GM06990 (cell line): ENCODE measurements around the gene DIAPH1.
A peak's percentile ranks its signal among the peaks of the same experiment; 100 is the strongest.

Experiments used
- DNase-seq: peaks from one replicate; pipeline ENCODE4 v3.0.0-alpha.2; 2011; ENCODE audit not compliant: insufficient read length; ENCODE audit errors: extremely low read depth
- H3K27me3 ChIP-seq: replicated peaks from 2 replicates; pipeline ENCODE4 v1.6.0; 2011; ENCODE audit warnings: low read length; ENCODE audit not compliant: control insufficient read depth, insufficient read depth
- H3K36me3 ChIP-seq: 2 replicates; pipeline ENCODE4 v1.5.1; 2011; ENCODE audit warnings: low read length; ENCODE audit not compliant: control insufficient read depth, insufficient read depth
- H3K4me3 ChIP-seq: replicated peaks from 2 replicates; pipeline ENCODE4 v1.5.1; 2011; ENCODE audit warnings: low read depth, mild to moderate bottlenecking, control low read depth, low read length
- TF ChIP-seq, protein P1 (sequence below): IDR thresholded peaks from 2 replicates; pipeline ENCODE4 v1.5.1; 2011; ENCODE audit warnings: low read length, control low read depth, mild to moderate bottlenecking, inconsistent platforms; ENCODE audit not compliant: insufficient read depth, poor library complexity, severe bottlenecking

DIAPH1 gene

DNA sequence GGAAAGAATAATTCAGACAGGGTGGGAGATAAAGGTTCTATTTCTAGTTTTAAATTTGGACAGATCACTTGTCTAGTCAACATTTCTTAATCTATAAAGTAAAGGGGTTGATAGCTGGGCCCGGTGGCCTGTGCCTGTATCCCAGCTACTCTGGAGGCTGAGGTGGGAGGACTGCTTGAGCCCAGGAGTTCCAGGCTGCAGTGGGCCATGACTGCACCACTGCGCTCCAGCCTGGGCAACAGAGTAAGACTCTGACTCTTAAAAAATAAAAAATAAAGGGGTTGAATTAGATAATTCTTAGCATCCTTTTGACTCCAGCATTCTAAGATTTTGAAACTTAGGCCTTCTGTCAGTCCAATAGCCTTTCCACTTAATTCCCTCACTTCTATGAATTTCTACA is 10.8 kb downstream of the DIAPH1 start:
- H3K36me3 ChIP-seq, result no peaks in the 10 kb centered on the region
- no peak for DNase-seq
- no peak overlapping the region for H3K4me3 ChIP-seq
- H3K27me3 ChIP-seq, result no peaks in the 10 kb centered on the region
- TF ChIP-seq, protein P1, sequence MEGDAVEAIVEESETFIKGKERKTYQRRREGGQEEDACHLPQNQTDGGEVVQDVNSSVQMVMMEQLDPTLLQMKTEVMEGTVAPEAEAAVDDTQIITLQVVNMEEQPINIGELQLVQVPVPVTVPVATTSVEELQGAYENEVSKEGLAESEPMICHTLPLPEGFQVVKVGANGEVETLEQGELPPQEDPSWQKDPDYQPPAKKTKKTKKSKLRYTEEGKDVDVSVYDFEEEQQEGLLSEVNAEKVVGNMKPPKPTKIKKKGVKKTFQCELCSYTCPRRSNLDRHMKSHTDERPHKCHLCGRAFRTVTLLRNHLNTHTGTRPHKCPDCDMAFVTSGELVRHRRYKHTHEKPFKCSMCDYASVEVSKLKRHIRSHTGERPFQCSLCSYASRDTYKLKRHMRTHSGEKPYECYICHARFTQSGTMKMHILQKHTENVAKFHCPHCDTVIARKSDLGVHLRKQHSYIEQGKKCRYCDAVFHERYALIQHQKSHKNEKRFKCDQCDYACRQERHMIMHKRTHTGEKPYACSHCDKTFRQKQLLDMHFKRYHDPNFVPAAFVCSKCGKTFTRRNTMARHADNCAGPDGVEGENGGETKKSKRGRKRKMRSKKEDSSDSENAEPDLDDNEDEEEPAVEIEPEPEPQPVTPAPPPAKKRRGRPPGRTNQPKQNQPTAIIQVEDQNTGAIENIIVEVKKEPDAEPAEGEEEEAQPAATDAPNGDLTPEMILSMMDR, result no peak

DNA sequence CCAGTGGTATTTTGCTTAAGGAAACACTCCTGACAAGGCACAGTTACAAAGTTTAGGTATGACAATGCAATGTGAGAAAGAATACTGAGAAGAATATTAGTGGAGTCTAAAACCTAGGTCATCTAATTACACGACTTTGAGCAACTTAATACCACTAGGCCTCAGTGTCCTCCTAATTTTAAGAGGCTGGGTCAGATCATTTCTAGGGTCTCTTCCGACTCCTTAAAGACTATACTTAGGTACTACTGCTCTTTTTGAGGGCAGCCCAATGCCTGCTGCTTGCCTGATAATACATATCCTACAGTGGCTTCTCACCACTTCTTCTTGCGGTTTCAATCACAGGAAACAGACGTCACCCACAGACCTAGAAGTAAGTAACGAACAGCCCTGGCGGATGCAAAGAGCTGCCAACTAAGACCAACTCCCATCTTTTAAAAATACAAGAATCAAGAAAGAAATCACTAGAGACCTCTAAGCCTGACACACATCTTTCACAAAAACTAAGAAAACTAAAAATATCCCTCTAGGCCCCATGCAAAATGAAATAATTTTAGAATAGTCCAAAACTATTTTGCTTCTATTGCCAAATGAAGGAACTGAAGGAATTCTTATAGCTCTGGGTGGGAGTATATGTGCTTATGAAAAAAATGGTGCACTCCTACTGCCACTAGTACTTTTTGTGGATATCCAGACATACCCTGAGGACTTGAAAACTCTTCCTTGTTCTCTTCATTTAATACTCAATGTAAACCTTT is 13.1 kb downstream of the DIAPH1 start:
- DNase-seq, result peak; percentile 71
- Histone ChIP-seq H3K4me3 (peak overlapping the region; percentile 45), H3K36me3 (no peaks in the 10 kb centered on the region)

DNA sequence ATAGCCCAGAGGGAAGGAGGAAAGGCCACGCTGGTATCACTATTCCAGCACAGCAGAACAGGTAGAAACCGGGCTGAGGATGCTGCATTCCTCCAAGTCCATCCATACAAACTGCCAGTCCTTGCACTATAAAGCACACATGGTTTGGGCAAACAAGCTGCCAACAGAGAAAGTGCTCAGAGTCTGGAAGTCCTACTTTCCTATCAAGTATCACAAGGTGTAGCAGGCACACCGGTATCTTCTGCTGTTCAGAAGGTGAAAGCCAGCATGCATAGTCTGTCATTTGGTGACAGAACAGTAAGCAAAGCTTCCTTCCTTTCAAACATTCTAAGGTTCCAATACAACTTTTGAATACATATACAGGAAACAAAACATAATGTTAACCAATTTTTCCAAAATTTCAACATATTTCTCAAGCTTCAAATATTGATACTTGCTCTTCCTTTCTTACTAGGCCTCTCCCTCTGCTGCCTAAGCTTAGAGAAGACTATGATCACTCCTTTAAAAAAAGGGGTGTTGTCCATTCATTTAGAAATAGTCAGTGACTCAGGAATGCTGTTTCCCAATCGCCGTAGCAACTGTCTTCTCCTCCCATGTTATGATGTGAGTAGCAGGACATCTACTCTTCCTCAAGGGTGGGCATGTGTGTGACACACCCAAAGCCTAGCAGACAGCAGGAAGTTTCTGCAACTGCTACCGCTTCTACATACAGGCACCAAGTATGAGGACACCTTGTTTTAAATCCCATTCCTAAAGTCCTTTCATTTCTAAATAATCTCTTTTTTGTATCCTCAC is 14.7 kb downstream of the DIAPH1 start:
- H3K4me3 ChIP-seq, result no peak overlapping the region
- no peak for DNase-seq
- TF ChIP-seq, protein P1, result no peak
- no peaks in the 10 kb centered on the region for H3K36me3 ChIP-seq
- H3K27me3 ChIP-seq, result no peaks in the 10 kb centered on the region

More for the DNA sequence above, 13.1 kb downstream of the DIAPH1 start:
- H3K27me3 ChIP-seq, result no peaks in the 10 kb centered on the region
- TF ChIP-seq, protein P1, result no peak

DNA sequence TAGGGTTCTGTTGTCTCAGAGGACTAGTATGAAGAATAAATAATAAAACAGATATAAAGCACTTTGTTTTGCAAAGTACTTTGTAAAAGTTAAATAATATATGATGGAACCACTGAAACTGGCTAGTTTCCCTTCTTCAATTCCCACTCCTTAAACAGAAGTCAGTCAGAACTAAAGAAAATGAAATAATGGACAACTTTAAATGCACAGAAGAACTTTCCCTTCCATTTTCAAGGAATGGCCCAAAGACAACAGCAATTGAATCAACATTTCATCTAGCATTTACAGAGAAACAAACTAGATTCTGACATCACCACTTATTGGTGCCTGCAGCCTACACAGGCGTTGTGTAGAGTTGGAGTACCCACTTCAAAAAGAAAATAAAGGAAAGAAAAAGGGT is 16.2 kb downstream of the DIAPH1 start:
- Histone ChIP-seq H3K36me3 (no peaks in the 10 kb centered on the region), H3K4me3 (no peak overlapping the region), H3K27me3 (no peaks in the 10 kb centered on the region)
- TF ChIP-seq, protein P1, result no peak
- no peak for DNase-seq

- TF ChIP-seq, protein P1, result no peak
- peaks cover 3% of the 10 kb centered on the region for H3K36me3 ChIP-seq
- no peak for DNase-seq
- no peaks in the 10 kb centered on the region for H3K27me3 ChIP-seq
- H3K4me3 ChIP-seq, result no peak overlapping the region
Measured at GRCh38 chr5:141598391-141599345, 20.1 kb downstream of the DIAPH1 start.
